Inferior parietal cortex (tissue), 1 donor: ENCODE results near the gene CHMP2A.
A peak's percentile ranks its signal among the peaks of the same experiment; 100 is the strongest.

Experiments
- DNase-seq: peaks from one replicate; pipeline ENCODE4 v3.0.0-alpha.2; 2016; ENCODE audit errors: extremely low spot score

The CHMP2A gene

DNA sequence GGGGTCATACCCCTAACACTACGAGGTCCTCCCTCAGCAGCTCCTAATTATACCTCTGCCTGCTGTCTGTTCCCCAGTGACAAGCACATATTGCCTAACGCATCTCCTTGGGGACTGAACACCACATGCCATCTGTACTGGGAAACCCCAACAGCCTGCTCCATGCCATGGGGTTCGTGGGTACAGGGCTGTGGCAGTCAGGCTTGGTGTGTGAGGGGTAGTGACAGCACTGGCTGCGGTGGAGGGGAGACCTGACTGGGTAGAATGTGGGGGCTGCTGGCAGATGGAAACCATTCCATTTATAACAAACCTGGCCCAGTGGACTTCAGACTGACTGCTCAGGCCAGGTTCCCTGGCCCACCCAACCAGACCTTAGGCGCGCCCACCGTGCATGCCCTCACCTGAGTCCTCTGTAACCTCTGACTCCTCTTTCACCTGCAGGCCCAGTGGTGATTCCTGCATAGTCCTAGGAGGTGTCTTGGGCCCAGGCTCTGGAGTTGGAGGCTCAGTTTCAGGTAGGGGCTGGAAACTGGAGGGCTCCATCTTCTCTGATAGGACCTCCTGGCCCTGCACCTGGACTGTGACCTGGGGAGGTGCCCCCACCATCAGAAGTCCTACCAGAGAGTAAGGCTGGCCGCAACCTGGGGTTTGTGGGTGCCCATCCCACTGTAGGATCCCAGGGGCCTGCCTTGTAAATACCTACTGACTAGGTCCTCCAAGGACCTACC lies 15.2 kb upstream of the CHMP2A start:
- DNase-seq = no peak

DNA sequence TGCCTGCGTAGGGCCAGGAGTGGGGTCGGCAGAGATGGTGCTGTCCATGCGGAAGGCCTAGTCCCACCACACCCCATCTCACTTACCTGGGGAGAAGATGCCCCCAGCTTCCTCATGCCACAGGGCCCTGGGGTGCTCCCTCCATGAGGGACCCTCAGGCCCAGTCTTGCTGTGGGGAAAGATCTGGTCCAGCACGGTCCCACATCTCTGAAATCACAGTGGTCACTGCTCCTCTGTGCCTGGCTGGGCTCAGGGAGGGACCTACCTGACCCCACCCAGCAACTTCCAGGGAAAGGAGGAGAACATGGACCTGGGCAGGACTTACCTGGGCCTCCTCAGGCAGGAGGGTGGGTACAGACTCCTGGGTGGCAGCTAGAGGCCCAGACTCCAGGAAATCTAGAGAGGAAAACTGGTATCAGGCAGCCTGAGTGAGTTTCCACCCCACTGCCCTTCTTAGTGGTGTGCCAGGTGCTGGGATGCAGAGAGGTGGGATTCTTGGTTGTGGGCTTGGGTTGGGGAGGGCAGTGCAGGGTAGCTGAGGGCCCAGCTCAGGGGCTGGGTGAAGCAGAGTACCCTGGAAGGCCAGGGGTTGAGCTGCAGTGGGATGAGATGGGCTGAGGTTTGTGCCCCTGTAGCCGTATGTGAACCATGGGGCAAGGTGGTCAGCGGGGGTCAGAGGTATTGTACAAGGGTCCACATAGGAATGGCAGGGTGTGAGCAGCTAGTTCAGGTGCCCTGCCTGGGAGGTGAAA lies 14.5 kb upstream of the CHMP2A start:
- DNase-seq = no peak

DNA sequence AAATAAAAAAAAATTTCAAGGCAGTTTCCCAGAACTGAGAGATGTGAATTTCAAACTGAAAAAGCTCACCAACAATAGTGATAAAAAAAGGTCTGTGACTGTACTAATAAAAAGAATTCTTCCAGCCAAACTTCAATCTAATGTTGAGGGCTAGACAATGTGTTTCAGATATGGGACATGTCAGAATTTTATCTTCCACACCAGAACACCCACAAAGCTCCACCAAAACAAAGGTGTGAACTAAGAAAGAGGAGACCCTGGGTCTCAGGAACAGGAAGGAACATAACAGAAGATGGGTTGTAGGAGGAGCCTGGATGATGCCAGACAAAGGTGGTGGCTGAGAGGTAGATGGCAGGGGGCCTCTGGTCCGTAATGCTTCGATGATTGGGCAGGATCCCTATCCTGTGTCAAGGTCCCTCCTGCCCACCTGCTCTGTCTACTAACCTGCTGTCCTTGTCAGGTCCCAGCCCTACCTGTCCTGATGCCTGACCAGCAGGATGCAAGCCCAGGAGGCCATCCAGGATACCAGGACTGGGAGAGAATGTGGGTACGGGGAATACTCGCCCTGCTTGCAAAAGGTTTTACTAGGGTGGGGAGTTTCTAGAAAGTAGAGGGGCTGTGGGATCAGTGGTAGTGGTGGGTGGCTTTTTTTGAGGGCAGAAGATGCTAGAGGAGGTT lies 13.7 kb upstream of the CHMP2A start:
- no peak for DNase-seq

DNA sequence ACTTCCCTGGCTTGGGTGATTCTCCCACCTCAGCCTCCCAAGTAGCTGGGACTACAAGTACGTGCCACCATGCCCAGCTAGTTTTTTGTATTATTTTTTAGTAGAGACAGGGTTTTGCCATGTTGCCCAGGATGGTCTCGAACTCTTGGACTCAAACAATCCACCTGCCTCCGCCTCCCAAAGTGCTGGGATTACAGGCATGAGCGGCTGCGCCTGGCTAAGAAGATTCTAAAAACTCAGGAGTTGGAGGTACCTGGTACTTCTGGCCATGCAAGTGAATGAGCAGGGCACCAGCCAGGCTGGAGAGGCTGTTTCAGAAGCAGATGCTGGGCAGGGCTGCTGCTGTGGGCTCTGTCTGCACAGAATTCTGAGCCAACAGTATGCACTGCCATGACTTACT lies 12.1 kb upstream of the CHMP2A start:
- no peak for DNase-seq

- no peak for DNase-seq
Measured at GRCh38 chr19:58563823-58564222, 8.9 kb upstream of the CHMP2A start.

DNA sequence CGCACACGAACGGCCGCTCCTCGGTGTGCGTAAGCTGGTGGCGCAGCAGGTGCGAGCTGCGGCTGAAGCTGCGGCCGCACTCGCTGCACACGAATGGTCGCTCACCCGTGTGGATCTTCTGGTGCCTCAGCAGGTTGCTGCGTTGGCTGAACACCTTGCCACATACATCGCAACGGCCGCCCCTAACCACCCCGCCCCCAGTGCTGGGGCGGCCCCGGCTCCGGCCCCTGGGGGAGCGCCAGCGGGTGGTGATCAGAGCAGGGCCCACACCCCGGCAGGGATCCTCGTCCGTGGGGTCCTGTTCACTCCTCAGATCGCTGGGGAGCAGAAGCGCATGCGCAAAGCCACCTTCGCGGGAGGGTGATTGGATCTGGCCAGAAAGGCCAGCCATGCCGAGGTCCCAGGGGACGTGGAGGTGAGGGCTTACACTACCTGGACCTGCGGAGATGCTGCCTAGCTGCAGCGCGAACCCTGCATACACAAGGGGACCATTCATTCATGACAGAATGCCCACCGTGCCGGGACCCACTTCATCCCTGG lies 8.2 kb upstream of the CHMP2A start:
- no peak for DNase-seq

DNA sequence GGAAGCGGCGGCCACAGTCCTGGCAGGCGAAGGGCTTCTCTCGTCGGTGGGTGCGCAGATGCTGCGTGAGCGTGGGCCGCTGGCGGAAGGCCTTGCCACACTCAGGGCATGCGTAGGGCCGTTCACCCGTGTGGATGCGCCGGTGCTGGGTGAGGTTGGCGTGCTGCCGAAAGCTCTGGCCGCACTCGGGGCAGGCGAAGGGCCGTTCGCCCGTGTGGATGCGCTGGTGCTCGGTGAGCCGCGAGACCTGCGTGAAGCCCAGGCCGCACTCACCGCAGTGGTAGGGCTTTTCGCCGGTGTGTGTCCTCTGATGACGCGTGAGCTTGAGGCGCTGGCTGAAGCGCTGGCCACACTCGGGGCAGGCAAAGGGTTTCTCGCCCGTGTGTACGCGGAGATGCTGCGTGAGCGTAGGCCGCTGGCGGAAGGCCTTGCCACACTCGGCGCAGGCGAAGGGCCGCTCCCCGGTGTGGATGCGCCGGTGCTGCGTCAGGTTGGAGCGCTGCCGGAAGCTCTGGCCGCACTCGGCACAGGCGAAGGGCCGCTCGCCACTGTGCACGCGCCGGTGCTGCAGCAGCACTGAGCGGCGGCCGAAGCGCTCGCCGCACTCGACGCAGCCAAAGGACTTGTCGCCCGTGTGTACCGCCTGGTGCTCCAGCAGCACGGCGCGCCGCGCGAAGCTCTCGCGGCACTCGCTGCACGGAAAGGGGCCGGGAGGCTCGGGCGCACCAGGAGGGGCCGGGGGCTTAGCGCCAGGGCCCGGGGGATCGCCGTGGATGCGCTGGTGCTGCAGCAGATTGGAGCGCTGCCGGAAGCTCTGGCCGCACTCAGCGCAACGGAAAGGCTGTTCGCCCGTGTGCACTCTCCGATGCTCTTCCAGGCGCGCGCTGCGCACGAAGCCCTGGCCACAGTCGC lies 7.5 kb upstream of the CHMP2A start:
- no peak for DNase-seq

GRCh38 chr19:58561373-58562121 lies 6.6 kb upstream of the CHMP2A start:
- no peak for DNase-seq

- DNase-seq = no peak
Measured at GRCh38 chr19:58560921-58561320, 6.0 kb upstream of the CHMP2A start.

DNA sequence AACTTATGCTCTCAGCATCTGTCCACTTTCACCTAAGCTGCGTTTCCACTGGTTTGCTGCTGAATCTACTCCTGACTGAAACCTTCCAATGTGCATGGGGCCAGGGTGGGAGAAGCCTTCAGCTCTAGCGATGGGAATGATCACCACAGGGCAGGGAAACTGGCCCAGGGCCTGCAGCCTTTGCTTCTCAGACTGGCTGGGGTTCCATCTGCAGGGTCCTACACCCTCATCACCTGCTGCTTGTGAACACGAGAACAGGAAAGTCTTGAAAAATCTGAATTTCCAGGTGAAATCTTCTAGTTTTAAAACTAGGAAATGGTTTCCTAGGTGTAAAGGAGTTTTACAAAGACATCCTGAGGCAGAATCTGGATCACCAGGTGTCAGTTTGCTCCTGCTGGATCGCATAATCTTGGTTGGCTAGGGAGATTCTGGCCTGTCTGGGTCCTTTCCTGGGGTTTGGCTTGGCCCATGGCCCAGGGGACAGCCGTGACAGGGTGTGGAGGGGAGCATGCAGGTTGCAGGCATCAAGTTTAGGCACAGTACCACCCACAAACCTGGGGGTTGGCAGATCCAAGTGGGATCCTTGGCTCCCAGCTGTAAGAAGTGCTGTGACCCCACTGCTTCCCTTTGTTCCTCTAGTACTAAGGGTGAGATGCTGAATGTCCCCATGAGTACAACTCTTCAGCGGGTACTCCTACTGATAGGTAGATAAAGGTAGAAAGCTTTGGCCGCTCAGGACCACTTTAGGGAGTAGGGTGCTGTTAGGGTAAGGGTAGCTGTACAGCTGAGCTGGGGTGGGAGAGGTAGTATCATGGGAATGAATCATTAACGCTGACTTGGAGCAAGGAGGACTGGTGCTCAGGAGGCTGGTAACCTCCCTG lies 5.3 kb upstream of the CHMP2A start:
- DNase-seq = no peak

DNA sequence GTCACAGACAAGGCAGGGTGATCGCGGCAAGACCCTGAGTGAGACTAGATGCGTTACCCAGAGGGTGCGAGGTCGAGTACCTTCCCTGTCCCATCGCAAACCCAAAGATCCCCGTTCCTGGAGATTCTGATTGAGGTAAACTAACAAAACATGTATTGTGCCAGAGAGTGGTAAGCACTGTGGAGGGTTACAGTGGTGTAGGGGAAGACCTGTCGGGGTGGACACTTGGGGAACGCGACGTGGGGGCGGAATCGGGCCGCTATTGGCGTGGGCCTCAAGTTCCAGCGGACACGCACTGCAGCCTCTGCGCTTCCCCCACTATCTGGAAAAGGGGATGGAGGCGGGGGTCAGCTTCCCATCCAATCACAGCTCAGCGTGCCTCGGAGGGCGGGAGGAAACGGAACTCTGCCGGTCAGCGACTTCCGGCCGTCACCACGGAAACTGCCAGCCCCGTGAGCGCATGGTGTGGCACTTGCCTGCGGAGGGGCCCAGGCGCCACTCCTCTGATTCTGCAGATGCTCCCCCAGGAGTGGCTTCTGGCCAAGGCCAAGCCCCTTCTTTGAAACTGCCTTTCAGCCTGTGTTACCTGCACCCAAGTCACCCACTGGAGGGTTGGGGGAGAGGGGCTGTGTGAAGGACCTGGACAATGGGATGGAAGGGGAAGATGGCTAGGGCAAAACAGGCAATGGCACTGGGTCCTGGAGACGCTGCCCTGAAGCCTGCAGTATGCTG lies 4.5 kb upstream of the CHMP2A start:
- DNase-seq = peak; percentile 87

GRCh38 chr19:58558623-58559274 lies 3.8 kb upstream of the CHMP2A start:
- DNase-seq = peak; percentile 98

DNA sequence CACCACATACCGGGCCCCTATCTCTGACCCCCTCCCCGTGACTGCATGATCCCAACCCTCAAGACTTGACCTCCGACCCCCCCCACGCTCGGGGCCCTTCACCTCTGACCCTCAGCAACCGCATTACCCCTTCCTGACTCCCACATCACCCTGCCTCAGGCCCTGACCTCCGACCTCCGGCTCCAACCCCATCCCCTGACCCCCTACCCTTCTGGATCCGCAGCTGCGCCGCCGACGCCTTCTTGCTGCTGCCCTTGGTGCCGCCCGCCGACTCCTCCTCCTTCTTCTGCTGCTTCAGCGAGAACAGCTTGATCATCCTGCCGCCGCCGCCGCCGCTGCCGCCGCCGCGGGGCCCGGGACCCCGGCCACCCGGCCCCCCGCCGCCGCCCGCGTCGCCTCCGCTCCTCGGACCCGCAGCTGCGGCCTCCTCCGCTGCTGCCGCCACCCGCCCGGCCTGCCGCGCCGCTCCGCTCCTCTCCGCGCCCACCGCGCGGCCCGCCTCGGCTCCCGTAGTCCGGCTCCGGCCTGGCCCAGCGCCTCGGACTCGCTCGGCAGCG lies 3.2 kb upstream of the CHMP2A start, which contains the start of gene UBE2M:
Gene UBE2M, minus strand, starts transcription at position 546 of the 557 bp plus-strand sequence. Its CDS starts 230 bp downstream, at position 316.
- DNase-seq = no peak

DNA sequence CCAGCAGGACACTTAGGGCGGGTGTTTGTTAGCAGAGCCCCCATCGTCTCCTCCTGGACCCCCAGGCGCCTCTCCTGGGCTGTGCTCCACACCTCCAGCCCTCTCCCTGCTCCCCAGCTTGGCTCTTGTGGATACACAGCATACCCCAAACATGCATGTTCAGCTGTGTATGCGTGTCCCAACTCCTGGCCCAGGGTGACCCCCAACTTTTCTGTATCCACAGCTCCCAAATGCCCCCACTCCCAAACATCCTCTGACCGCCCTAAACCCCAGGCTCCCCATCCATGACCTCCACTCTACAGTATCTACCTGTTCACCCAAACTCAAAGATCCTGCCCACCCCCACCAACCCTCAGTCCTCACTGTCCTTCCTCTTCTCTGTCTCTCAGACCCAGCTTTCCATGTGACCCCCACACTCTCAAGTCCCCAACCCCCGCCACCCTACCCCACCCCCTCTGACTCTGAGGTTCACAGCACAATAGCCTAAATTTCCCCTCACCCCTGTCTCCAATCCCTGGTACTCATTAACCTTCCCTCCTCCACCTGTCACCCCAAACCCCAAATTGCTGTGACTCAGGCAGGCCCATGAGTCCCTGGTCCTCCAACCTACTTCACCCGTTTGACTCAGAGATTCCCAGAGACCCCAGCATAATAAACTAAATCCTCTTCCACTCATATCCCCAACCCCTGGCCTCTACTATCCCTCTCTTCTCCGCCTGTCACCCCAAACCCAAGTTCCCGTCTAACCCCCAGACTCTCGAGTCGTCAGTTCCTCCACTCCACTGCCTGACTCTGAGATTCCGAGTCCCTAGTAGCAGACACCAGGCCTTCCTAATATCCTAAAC lies 2.5 kb upstream of the CHMP2A start:
- no peak for DNase-seq

DNA sequence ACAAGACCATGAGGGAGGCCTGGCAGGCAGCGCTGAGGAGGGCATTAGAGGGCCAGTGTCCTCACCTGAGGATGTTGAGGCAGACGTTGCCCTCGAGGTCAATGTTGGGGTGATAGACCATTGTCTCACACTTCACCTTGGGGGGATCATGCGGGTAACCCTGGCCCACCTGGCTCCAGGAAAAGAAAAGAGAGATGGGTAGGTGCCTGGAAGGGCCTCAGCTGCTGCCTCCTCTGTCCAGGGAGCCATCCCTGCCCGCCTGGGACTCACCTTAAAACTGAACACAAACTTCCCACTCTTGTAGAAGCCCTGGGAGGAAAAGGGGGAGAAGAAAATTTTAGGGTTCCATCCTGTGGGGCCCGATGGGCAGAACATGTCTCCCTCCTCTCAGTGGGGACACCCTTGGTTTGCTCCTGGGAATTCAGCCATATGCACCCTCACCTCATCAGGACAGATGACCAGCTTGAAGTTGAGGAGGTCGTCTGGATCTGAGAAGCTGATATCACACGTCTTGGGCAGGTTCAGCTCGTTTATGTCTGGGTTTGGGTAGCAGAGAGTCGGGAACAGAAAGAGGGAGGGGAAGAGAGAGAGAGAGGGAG lies 1.8 kb upstream of the CHMP2A start:
- no peak for DNase-seq

DNA sequence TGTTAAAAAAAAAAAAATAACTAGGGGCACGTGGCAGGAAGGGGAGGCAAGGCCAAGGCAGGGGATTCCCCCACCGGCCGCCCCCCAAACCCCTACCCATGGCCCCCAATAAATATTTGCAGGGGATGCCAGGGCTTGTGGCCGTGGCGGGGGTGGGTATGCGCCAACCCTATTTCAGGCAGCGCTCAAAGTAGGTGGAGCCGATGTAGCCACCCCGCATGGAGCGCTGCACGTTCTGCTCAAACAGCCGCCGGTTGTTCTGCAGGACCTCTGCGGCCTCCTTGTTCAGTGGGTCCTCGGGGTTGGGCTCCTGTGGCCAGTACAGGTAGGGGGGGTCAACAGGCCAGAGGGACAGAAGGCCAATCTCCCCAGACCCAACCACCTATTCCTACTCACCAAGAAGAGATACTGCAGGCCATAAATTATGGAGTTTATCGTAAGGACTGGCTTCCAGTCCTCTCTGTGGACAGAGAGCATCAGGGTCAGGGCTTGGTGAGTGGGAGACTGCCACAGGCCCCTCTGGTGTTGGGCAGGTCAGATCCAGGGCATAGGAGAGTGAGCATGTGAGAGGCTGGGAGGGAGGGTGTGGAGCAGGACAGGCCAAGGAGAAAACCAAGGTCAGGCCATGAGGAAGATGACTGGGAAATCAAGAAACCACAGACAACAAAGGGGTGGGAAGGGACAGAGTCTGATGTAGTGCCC lies 1.2 kb upstream of the CHMP2A start:
- no peak for DNase-seq
